GM10266 (cell line): ENCODE data around the gene TBC1D32.
"Not testable (repeated sequence)": the region's sequence is repeated elsewhere in the genome, so short reads cannot be mapped to it uniquely, and the experiment has no call there.

ENCODE experiments used
- DNase-seq: peaks from one replicate; pipeline ENCODE4 v3.0.0; 2012; ENCODE audit errors: extremely low spot score
- CTCF ChIP-seq: IDR thresholded peaks from 2 replicates; pipeline ENCODE4 v1.5.1; 2012; ENCODE audit warnings: mild to moderate bottlenecking, low read depth; ENCODE audit not compliant: control insufficient read depth, insufficient read depth; ENCODE audit errors: missing control alignments

Gene TBC1D32

GRCh38 chr6:121216928-121217327 lies 117.4 kb downstream of the TBC1D32 start:
- no peak for TF ChIP-seq CTCF
- no peak for DNase-seq

- DNase-seq = not testable (repeated sequence)
Measured at GRCh38 chr6:121213341-121213740, 120.9 kb downstream of the TBC1D32 start.

GRCh38 chr6:121210943-121211342 lies 123.3 kb downstream of the TBC1D32 start:
- TF ChIP-seq CTCF = no peak

GRCh38 chr6:121205569-121205968 lies 128.7 kb downstream of the TBC1D32 start:
- TF ChIP-seq CTCF = no peak
- DNase-seq = no peak

More at GRCh38 chr6:121210943-121211342, 123.3 kb downstream of the TBC1D32 start:
- no peak for DNase-seq

- no peak for DNase-seq
- TF ChIP-seq CTCF = no peak
Measured at GRCh38 chr6:121201105-121201504, 133.2 kb downstream of the TBC1D32 start.

- DNase-seq = not testable (repeated sequence)
Measured at GRCh38 chr6:121196042-121196441, 138.2 kb downstream of the TBC1D32 start.

- no peak for TF ChIP-seq CTCF
- DNase-seq = no peak
Measured at GRCh38 chr6:121190122-121190521, 144.2 kb downstream of the TBC1D32 start.

- no peak for TF ChIP-seq CTCF
- no peak for DNase-seq
Measured at GRCh38 chr6:121188356-121188755, 145.9 kb downstream of the TBC1D32 start.
